Fibroblast of skin of left quadriceps (primary cell): ENCODE measurements around the gene PRKG1.
A peak's percentile ranks its signal among the peaks of the same experiment; 100 is the strongest.

Experiments
- DNase-seq, 2 experiments: peaks; one replicate each; pipeline ENCODE4 v3.0.0-alpha.2; 2013; ENCODE audit warnings: low read depth in 2 of 2

PRKG1 gene

DNA sequence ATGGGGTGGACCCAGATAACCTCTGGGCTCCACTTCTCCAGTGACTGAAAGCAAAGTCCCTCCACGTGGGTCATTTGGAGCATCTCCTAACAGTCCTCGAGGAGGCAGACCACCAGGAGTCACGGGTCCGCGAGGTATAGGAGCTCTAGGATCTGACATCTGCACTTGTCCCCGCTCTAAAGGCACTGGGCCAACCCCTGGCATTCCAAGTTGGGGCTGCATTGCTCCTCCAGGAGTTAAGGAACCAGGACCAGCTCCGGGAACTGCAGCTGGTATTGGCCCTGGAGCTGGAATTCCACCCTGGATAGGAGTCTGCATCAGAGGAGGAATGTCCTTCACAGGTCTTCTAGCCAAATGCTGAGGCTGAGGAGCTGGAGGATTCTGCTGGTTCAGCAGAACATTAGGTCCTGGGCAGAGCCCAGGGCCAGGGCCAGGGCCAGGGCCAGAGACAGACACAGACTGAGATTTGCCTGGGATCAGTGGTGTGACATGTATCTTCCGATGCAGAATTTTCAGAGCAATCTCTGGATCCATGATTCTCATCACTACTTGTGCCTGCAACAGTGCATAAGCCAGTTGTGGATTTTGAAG, 624.3 kb downstream of the PRKG1 start:
- no peak for DNase-seq

DNA sequence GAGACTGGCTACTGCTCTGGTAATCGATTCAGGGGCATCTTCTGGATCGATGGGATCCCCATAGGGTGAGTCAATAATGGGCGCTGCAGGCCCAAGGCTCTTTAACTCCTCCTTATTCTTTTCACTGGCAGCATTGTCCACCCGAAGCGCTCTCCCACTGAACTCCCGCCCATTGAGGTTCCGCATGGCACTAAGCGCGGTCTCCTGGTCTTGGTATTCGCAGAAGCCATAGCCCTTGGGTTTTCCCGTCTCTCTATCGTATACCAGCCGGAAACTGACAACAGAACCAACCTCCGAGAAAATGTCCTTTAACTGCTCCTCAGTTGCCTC, 624.8 kb downstream of the PRKG1 start:
- DNase-seq, result no peak

DNA sequence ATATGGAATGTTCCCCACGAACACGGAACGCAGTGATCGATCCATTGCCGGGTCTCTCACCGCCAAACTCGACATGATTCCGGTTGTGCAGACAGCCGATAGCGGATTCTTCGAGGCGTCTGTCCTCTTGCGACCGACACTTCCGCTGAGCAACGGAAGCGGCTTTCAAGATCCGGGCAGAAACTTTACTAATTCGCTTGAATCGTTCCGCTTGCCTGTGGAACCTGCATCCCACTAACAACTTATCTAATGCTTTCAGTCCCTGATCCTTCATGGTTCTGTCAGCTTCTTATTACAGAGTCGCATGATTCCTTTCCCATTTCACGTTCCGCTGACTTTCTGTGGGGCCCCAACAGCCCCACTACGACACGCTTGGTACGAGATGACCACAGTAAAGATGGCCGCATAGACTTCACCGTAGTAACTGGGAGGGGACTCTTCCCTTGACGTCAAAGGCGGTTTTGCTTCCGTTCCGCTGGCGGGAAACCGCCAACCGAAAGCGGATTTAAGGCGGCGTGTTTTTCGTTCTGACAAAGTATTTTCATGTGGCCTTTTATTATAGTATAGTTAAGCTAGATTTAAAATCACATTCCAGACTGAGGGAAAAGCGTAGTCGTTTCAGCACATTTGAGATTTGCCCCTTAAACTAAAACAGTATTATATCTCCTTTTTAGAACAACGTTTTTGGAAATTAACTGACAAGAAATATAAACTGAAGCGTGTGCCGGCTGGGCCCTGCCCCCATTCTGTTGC, 625.4 kb downstream of the PRKG1 start, which contains the start of gene CSTF2T:
Gene CSTF2T (minus strand): TSS at position 121 of the 753 bp plus-strand sequence. CDS start 46 bp downstream, at position 75.
- DNase-seq, result peak; percentile 89

DNA sequence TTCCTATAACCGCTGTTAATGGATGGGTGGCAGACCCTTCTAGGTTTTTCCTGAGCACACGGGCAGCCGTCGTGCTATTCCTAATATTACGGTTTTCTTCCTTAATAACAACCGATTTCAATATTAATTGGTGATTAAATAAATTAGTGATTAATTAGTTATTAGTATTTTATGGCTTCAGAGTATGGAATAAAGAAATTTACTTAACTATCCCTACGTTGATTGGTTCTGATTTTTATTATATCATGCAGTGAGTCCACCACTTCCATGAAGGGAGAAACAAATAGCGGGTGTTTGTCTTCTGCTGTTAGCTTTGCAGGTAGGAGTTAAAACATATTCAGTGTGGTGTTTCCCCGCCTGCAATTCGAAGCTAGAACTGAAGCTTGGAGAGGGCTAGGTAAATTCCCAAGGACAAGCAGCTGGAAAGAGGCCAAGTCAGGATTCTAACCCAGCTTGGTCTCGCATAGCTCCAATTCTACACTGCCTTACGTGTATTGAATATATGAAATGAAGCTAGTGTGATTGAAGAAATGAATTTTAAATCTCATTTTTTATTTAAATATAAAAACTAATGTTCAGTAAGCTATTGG, 626.0 kb downstream of the PRKG1 start:
- DNase-seq, result peak in 1 of 2 experiments; percentile 8

DNA sequence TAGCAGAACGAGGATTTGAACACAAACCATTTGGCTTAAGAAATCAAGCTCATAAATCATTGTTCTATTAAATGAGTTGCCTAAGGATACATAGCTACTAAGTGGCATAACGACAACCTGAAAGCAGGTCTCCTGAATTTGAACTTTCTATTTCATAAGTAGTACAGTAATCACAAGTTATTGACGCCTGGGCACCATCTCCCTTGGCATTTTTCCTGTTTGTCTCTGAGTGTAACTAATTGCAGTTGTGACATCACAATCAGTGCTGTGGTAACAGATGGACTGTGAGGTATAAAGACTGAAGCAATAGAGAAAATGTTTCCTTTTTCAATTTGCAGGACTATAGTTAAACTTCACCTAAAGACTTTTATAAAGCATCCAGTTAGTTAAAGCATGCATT, 631.5 kb downstream of the PRKG1 start:
- DNase-seq, result no peak

DNA sequence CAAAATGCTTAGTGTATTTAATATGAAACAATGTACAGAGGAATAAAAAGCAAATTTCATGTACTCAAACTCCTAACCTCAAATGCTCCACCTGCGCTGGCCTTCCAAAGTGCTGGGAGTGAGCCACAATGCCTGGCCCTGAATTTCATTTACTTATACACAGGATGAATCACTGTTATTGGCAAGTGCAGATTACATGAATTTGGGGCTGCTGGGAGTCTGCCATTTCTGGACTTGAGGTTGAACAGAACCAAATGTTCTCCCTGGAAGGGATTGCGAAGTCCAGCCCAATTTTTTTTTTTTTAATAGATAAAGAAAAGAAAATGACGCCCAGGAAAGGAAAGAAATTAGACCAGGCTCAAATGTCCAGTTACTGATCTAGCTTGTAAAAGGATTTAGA, 631.9 kb downstream of the PRKG1 start:
- DNase-seq, result peak; percentile 36 to 44

DNA sequence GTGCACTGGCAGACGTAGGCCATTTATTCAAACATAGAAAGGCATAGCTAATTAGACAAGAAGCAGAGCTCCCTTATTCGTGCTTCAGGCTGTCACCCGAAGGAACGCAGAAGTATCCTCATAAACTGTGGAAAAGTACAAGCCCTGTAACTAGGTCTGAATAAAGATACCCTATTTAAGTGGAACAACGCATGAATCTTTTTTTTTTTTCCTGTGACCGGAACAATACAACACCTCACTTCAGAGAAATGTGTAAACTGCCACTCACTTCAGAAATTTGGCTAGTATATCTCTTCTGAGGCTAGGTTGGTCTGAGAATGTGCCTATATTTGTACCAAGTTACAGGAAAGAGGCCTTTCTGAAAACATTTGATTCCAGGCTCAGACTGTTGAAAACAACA, 633.1 kb downstream of the PRKG1 start:
- DNase-seq, result no peak

DNA sequence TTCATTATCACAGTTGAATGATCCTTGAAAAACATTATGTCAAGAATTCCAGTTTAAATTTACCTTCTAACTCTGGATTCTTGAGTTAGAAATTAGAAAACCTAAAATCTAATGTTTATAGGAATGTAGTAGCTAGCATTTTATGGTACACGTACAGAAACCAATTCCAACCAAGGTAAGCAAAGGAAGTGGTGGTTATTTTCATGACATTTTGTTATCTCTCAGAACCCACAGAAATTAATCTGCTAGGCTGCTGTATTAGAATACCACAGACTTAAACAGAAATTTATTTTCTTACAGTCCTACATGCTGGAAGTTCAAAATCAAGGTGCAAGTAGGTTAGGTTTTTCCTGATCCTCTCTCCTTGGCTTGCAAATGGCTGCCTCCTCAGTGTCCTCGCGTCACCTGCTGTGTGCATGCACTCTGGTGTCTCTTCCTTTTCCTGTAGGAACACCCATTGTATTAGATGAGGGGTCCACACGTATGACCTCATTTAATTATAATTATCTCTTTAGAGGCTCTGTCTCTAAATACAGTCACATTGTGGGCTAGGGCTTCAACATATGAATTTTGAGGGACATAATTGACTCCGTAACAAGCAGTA, 633.6 kb downstream of the PRKG1 start:
- no peak for DNase-seq

DNA sequence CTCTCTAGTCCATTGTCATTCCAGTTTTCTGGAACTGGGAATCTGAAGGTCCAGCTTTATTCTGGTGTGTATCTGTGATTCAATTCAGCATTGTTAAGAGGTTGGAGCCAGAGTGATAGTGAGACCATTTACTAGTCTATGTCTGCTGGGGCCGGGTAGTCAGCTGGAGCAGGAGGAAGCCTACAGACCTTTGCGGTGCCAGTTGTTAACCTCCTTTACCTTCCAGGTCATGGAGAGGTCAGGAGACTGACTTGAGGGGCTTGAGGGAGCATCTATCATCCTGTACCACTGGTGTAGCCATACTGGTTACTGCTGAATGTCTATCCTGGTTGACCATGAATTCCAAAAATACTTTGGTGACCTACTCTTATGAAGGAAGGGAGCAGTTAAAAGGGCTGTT, 634.3 kb downstream of the PRKG1 start:
- no peak for DNase-seq

DNA sequence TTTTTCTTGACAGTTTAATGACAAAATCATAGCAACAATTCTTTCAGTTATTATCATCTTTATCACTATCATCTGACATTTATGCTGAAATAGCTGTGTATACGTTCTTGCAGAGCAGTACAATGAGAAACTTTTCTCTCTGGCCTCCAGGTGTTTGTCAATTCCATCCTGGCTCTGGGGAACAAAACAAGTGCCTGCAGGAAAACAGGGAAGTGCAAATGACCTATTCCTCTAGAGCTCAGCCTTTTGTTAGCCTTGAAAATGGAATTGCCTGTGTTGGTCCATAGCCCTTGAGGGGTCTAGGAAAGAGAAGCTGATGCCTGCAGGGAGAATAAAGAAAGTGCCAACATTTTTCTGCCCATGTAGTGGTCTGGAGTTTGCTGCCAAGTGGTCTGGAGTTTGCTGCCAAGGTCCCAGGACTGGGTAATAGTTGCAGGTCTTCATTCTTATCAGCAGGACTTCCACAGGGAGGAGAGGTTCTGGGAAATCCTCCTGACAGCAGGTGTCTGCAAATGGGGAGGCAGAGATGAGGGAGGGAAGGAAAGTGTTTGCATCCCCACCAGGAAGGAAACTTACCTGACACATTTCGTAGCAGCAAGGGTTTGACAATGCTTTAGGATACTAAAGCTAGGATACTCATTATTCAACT, 635.2 kb downstream of the PRKG1 start:
- no peak for DNase-seq

DNA sequence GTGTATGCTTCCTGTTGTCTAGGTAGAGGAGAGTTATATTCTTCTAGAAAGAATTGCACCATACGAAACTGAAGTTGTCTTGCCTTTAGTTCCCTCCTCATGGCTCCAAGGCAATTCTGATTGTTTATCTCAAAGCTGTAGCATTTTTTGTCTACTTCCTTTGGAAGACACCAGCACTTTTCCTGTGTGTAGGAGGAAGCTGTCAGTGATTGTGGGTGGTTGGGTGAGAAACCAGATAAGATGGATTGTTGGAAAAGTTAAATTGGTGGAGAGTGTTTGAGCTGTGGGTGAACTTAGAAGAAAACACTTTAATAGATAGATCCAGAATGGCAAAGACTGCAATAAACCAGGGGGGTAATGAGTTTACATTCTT, 637.2 kb downstream of the PRKG1 start:
- no peak for DNase-seq

DNA sequence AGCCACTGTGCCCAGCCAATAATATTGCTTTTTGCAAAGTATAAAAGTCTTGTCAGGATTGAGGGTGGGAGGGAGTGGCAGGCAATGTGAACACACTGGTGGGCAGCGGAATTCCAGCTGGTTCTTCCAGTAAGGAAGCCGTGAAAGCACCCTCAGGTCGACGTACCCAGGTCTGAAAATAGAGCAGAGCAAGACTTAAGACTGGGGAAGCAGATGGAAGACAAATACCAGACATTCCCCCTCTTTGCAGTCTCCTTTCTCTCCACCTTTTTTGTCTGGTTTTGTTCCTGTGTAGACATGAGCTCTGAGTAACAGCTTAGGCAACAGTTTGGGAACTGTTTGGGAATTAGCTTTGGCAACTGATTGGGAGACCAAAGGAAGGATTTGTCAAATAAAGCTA, 642.7 kb downstream of the PRKG1 start:
- no peak for DNase-seq

DNA sequence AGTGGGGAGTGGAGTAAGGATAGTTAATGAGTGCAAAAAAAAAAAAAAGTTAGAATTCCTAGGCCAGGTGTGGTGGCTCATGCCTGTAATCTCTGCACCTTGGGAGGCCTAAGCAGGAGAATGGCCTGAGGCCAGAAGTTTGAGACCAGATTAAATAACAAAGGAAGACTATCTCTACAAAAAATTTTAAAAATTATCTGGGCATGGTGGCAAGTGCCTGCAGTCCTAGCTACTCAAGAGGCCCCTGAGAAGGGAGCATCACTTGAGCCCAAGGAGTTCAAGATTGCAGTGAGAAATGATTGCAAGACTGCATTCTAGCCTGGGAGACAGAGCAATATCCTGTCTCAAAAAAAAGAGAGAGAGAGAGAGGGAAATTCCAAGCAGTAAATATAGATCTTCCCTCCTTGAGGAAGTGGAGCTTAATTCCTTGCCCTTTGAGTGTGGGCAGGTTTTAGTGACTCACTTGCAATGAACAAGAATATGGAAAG, 644.6 kb downstream of the PRKG1 start:
- peak; percentile 51 to 53 for DNase-seq

DNA sequence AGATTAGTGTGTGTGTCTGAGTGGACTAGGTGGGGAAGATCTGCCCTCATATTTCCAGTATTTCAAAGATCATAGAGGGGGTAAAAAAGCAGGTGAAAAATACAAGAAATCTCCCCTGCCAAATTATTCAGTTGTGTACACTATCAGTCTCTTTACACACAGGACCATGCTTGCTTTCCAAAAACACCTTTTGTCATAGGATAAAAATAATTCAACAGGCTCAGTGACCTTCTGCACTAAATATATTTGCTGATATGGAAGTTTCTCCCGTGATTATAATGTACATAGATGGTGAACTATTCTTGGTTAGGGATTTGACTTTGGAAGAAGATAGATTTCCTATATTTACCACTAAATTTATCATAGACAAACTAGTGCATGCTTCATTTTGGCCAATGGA, 649.8 kb downstream of the PRKG1 start:
- DNase-seq, result no peak

DNA sequence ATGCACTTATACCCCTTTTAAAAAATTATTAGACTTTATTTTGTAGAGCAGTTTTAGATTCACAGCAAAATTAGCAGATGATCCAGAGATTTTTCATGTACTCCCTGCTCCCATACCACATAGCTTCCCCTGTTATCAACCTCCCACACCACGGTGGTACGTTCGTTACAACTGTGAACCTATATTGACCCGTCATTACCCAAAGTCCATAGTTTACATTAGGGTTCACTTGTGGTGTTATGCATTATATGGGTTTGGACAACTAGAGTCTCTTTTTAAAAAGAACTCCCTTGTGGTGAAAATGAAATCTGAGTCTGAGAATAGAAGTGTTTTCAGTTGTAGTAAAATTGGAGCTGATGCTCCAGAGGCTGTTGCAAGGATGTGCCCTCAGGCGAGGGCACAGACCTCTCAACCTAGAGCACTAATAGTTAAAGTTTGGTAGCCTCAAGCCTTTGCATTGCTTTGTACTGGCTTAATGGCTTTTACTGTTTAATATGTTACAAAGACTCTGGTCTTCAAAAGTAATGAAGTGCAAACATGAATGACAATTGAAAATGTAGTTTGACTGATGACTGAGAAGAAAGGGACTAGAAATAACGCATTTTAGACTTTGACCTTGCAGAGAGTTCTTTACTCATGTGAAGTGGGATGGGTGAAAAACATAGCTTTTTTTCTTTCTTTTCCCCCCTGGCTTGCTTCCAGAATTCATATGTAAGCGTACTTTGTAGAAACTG, 655.7 kb downstream of the PRKG1 start:
- DNase-seq, result no peak

DNA sequence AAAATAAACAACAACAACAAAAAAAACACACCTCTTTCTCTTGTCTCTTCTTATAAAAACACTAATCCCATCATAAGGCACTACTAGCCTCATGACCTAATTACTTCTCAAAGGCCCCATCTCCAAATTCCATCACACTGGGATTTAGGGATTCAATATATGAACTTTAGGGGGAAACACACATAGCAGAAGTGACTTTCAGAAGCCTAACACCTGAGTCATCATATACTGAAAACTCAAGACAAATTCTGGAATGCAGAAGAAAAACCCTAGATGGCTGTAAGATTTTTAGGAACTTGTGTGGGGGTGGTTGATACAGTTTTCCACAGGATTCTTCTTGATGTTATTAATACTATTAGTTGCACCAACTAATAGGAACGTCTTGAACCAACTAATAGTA, 658.8 kb downstream of the PRKG1 start:
- DNase-seq, result peak; percentile 65 to 67

DNA sequence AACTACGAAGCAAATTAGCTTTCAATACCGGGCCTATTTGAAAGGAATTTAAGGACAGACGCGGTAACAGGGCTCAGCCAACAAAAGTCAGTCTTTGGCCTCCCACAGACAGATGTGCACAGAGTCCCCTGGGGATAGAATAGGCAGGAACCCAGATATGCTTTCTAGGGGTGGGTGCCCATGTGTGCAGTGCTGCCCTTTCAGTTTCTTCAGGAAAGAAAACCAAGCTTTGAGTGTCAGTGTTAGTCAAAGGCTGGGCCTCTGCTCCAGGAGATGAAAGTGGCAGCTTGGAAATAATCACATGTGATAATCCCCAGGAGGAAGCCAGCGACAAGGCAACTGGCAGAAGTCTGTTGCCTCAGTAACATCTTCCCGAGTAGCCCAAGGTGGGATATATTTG, 668.9 kb downstream of the PRKG1 start:
- DNase-seq, result no peak

DNA sequence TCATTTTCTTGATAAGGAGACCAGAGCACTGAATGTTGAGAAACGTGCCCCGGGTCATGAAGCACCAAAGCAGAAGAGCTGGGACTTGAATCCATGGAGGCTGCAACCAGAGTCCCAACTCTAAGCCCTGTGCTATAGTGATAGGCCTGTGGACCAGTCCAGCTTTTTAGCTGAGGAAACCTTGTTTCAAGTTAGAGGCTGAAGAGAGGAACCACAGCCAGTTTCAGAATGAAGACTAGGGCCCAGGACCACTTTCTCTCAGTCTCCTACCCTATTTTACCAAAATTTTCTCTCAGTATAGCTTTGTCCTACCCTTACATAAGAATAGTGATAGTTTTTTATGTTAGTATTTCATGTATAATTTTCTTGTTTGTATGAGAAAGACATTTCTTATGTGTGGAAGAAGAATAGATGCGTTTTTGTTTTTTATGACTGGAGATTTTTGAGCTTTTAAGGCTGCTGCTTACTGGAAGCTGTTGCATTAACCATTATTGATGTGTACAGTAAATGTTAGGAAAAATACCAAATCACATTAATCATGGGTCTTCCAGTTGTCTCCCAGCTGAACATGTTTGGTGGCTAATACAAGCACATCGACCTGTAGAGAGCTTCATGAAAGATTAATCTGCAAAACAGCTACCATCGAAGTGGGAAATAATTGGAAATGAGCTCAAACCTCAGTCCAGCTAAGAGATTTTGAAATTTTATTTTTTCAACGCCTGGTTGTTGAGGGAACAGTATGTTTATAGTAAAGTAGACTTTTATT, 670.1 kb downstream of the PRKG1 start:
- no peak for DNase-seq

DNA sequence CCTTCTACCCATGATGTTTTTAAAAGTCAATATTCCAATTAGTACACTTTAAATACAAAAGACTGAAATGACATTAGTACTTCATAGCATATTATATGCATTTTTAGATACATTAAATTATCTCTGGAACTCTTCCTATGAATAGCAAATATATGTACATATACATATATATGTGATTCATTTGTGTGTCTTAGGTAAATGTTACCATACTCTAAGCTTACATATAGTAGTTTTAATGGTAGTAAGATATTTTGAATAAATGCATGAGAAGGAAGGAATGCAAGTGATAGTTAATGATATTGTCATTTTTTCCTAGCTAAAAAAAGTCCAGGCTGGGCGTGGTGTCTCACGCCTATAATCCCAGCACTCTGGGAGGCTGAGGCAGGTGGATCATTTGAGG, 671.1 kb downstream of the PRKG1 start:
- DNase-seq, result no peak

DNA sequence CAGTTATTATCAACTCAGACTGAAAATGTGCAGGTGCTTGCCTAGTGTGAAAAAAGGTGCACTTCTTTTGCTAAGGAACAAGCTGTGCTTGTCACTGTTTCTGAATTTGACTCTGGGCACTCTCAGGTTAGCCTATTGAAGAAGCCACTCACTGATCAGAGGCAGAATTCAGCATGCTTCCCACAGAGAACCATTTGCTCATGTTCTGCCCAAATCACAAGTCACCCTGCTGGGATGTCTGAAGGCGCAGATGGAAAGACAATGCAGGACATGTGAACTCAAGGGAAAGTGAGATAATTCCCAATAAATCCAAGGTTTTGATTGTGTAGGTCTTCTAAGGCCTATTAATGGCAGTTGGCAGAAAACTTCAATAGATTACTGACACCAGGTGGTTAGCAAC, 672.9 kb downstream of the PRKG1 start:
- DNase-seq, result no peak

DNA sequence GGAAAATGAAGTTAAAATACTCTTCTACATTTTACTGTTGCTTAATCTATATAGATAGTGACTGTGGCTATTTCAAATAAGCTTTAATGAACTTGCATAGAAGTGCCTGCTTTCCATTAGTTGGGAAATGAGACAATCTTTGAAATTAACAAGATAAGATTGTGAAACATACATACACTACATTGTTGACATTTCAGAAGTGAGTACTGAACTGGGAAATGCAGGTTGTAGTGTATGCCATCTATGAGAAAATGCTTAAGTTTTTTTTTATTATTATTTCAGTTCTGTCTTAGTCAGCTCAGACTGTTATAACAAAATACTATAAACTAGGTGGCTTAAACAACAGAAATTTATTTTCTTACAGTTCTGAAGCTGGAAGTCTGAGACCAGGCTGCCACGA, 674.7 kb downstream of the PRKG1 start:
- DNase-seq, result no peak
